GM12878 (cell line): Measurements from ENCODE around the gene ARMC8.

ENCODE experiments used
- BCL3 ChIP-seq: IDR thresholded peaks from 2 replicates; pipeline ENCODE4 v1.6.1; 2011; ENCODE audit warnings: borderline replicate concordance, low read depth, mild to moderate bottlenecking, moderate library complexity, low read length; ENCODE audit not compliant: insufficient read depth, poor library complexity, severe bottlenecking
- CTCF ChIP-seq, 3 experiments: IDR thresholded peaks in 2 of 3; conservative IDR thresholded peaks in 1 of 3; 2 replicates each; pipeline ENCODE4 v1.5.1; 2011; ENCODE audit warnings: low read depth in 3 of 3, low read length in 3 of 3, mild to moderate bottlenecking in 3 of 3, control low read depth in 2 of 3, moderate library complexity in 2 of 3, inconsistent platforms in 1 of 3, mixed read lengths in 1 of 3; ENCODE audit not compliant: control insufficient read depth in 2 of 3, insufficient read depth in 1 of 3; ENCODE audit errors: extremely low read depth in 1 of 3
- EGR1 ChIP-seq, 2 experiments: IDR thresholded peaks; 1 replicate in 1 of 2; 2 replicates in 1 of 2; pipeline ENCODE4 v1.6.1; 2011 to 2012; ENCODE audit warnings: low read depth in 2 of 2, low read length in 2 of 2, borderline replicate concordance in 1 of 2, mild to moderate bottlenecking in 1 of 2, moderate library complexity in 1 of 2
- EP300 ChIP-seq, 2 experiments: fragments of 150-350 bp in 1 of 2; IDR thresholded peaks; 2 replicates each; pipeline ENCODE4 v1.6.1; 2011 to 2012; ENCODE audit warnings: low read depth in 2 of 2, low read length in 2 of 2, borderline replicate concordance in 1 of 2, improper control_type of control experiment in 1 of 2, inconsistent platforms in 1 of 2; ENCODE audit not compliant: control insufficient read depth in 1 of 2
- HDAC2 ChIP-seq: fragments of 200-600 bp; sonication (generic); IDR thresholded peaks from 2 replicates; pipeline ENCODE4 v1.6.1; 2017
- HDGF ChIP-seq: fragments of 450-650 bp; IDR thresholded peaks from 2 replicates; pipeline ENCODE4 v1.6.1; 2016; ENCODE audit warnings: antibody characterized with exemption
- PAX5 ChIP-seq: IDR thresholded peaks from 2 replicates; pipeline ENCODE4 v1.6.1; 2011; ENCODE audit warnings: low read depth, low read length, borderline replicate concordance
- PKNOX1 ChIP-seq: fragments of 450-650 bp; IDR thresholded peaks from 2 replicates; pipeline ENCODE4 v1.6.1; 2016; ENCODE audit warnings: mild to moderate bottlenecking
- POLR2AphosphoS5 ChIP-seq: IDR thresholded peaks from 2 replicates; pipeline ENCODE4 v1.6.1; 2011; ENCODE audit warnings: mild to moderate bottlenecking, low read length, inconsistent platforms
- SIX5 ChIP-seq: IDR thresholded peaks from 2 replicates; pipeline ENCODE4 v1.6.1; 2011; ENCODE audit warnings: mild to moderate bottlenecking, low read depth, low read length, moderate library complexity; ENCODE audit not compliant: severe bottlenecking
- ZNF274 ChIP-seq: IDR thresholded peaks from one replicate; pipeline ENCODE4 v1.8.0; 2011; ENCODE audit not compliant: insufficient read length, insufficient read depth
- TF ChIP-seq, protein P1 (sequence below): IDR thresholded peaks from 2 replicates; pipeline ENCODE4 v1.6.1; 2012; ENCODE audit warnings: mild to moderate bottlenecking, low read depth, low read length
- TF ChIP-seq, protein P2 (sequence below): fragments of 450-650 bp; IDR thresholded peaks from 2 replicates; pipeline ENCODE4 v1.6.1; 2018; ENCODE audit warnings: mild to moderate bottlenecking, low read depth, moderate library complexity; ENCODE audit not compliant: partially characterized antibody
- TF ChIP-seq, protein P3 (sequence below): fragments of 450-650 bp; conservative IDR thresholded peaks from 2 replicates; pipeline ENCODE4 v1.6.1; 2017; ENCODE audit warnings: mild to moderate bottlenecking, moderate library complexity

DNA sequence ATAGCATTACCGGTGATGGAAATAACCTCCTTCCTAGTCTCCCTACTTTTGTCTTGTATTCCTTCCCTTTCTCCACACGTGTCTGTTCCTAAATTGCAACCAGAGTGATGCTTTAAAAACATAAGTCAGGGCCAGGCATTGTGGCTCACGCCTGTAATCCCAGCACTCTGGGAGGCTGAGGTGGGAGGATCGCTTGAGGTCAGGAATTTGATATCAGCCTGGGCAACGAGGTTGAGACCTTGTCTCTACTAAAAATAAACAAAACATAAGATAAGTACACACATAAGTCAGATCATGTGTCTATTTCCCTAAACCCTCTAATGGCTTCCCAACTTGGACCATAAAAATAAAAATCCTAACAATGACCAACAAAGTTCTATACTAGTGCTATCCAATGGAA lies 18.4 kb downstream of the ARMC8 start:
- TF ChIP-seq PKNOX1 = no peak
- no peak for TF ChIP-seq CTCF (IDR thresholded peaks at IDR 0.05 in 2 of 3, conservative IDR thresholded peaks at IDR 0.05 in 1 of 3; ENCODE audit: control insufficient read depth in 2 of 3, extremely low read depth in 1 of 3, insufficient read depth in 1 of 3, low read depth in 3 of 3, low read length in 3 of 3)
- TF ChIP-seq, protein P1, sequence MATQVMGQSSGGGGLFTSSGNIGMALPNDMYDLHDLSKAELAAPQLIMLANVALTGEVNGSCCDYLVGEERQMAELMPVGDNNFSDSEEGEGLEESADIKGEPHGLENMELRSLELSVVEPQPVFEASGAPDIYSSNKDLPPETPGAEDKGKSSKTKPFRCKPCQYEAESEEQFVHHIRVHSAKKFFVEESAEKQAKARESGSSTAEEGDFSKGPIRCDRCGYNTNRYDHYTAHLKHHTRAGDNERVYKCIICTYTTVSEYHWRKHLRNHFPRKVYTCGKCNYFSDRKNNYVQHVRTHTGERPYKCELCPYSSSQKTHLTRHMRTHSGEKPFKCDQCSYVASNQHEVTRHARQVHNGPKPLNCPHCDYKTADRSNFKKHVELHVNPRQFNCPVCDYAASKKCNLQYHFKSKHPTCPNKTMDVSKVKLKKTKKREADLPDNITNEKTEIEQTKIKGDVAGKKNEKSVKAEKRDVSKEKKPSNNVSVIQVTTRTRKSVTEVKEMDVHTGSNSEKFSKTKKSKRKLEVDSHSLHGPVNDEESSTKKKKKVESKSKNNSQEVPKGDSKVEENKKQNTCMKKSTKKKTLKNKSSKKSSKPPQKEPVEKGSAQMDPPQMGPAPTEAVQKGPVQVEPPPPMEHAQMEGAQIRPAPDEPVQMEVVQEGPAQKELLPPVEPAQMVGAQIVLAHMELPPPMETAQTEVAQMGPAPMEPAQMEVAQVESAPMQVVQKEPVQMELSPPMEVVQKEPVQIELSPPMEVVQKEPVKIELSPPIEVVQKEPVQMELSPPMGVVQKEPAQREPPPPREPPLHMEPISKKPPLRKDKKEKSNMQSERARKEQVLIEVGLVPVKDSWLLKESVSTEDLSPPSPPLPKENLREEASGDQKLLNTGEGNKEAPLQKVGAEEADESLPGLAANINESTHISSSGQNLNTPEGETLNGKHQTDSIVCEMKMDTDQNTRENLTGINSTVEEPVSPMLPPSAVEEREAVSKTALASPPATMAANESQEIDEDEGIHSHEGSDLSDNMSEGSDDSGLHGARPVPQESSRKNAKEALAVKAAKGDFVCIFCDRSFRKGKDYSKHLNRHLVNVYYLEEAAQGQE = no peak
- no peak for TF ChIP-seq HDGF
- no peak for TF ChIP-seq HDAC2
- no peak for TF ChIP-seq SIX5
- no peak for TF ChIP-seq BCL3
- TF ChIP-seq EP300 (IDR thresholded peaks at IDR 0.05; ENCODE audit: borderline replicate concordance in 1 of 2, control insufficient read depth in 1 of 2, low read depth in 2 of 2, low read length in 2 of 2) = no peak
- no peak for TF ChIP-seq EGR1 (IDR thresholded peaks at IDR 0.05; ENCODE audit: borderline replicate concordance in 1 of 2, low read depth in 2 of 2, low read length in 2 of 2)
- no peak for TF ChIP-seq POLR2AphosphoS5
- no peak for TF ChIP-seq PAX5
- TF ChIP-seq, protein P2, sequence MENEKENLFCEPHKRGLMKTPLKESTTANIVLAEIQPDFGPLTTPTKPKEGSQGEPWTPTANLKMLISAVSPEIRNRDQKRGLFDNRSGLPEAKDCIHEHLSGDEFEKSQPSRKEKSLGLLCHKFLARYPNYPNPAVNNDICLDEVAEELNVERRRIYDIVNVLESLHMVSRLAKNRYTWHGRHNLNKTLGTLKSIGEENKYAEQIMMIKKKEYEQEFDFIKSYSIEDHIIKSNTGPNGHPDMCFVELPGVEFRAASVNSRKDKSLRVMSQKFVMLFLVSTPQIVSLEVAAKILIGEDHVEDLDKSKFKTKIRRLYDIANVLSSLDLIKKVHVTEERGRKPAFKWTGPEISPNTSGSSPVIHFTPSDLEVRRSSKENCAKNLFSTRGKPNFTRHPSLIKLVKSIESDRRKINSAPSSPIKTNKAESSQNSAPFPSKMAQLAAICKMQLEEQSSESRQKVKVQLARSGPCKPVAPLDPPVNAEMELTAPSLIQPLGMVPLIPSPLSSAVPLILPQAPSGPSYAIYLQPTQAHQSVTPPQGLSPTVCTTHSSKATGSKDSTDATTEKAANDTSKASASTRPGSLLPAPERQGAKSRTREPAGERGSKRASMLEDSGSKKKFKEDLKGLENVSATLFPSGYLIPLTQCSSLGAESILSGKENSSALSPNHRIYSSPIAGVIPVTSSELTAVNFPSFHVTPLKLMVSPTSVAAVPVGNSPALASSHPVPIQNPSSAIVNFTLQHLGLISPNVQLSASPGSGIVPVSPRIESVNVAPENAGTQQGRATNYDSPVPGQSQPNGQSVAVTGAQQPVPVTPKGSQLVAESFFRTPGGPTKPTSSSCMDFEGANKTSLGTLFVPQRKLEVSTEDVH = no peak
- TF ChIP-seq, protein P3, sequence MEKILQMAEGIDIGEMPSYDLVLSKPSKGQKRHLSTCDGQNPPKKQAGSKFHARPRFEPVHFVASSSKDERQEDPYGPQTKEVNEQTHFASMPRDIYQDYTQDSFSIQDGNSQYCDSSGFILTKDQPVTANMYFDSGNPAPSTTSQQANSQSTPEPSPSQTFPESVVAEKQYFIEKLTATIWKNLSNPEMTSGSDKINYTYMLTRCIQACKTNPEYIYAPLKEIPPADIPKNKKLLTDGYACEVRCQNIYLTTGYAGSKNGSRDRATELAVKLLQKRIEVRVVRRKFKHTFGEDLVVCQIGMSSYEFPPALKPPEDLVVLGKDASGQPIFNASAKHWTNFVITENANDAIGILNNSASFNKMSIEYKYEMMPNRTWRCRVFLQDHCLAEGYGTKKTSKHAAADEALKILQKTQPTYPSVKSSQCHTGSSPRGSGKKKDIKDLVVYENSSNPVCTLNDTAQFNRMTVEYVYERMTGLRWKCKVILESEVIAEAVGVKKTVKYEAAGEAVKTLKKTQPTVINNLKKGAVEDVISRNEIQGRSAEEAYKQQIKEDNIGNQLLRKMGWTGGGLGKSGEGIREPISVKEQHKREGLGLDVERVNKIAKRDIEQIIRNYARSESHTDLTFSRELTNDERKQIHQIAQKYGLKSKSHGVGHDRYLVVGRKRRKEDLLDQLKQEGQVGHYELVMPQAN = no peak
- TF ChIP-seq ZNF274 = no peak
